GM18907 (cell line): Measurements from ENCODE around the gene MAN1C1.
"Not testable (repeated sequence)": the region's sequence is repeated elsewhere in the genome, so short reads cannot be mapped to it uniquely, and the experiment has no call there.

Experiments used
- ATAC-seq: cut with Tn5 transposase; IDR thresholded peaks from one replicate; pipeline ENCODE4 v1.9.1; 2021; ENCODE audit warnings: mild to moderate bottlenecking, moderate library complexity; ENCODE audit not compliant: unreplicated experiment

MAN1C1 gene

DNA sequence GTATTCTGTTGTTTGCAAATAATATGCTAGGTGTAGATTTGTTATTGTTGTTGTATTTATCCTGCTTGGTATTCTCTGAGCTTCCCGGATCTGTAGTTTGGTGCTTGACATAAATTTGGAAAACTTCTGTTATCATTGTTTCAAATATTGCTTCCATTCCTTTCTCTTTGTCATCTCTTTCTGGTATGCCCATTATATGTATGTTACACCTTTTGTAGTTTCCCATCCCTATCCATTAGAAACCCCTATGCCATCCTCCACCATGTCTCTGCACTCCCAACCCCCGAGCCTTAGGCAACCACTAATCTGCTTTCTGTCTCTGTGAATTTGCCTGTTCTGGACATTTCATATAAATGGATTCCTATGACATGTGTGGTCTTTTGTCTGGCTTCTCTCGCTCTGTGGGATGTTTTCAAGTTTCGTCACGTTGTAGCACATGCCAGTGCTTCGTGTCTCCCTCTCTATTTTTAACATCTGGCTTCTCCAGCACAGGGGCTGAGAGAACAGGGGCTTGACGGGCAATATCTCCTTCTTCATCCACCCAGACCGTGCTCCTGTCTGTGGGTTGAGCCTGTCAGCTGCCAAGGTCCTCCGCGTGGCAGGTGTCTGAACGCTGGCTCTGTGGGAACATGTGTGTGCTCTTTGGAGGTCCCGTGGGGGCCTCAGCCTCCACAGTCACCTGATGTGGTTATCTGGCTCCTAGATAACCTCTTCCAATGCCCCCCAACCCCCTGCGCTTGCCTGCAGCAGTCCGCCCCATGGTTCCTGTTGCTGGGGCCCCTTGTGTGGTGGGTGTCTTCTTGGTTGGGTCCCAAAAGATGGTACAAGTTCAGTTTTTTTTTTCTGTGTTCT lies 32.8 kb upstream of the MAN1C1 start:
- no peak for ATAC-seq

GRCh38 chr1:25586181-25586588 lies 30.4 kb upstream of the MAN1C1 start:
- no peak for ATAC-seq

GRCh38 chr1:25587290-25587689 lies 29.3 kb upstream of the MAN1C1 start:
- no peak for ATAC-seq

- not testable (repeated sequence) for ATAC-seq
Measured at GRCh38 chr1:25588224-25588623, 28.4 kb upstream of the MAN1C1 start.

- not testable (repeated sequence) for ATAC-seq
Measured at GRCh38 chr1:25588786-25589185, 27.8 kb upstream of the MAN1C1 start.

- no peak for ATAC-seq
Measured at GRCh38 chr1:25590096-25590824, 26.3 kb upstream of the MAN1C1 start.

GRCh38 chr1:25593861-25594260 lies 22.7 kb upstream of the MAN1C1 start:
- ATAC-seq: no peak

GRCh38 chr1:25594971-25595370 lies 21.6 kb upstream of the MAN1C1 start:
- no peak for ATAC-seq

DNA sequence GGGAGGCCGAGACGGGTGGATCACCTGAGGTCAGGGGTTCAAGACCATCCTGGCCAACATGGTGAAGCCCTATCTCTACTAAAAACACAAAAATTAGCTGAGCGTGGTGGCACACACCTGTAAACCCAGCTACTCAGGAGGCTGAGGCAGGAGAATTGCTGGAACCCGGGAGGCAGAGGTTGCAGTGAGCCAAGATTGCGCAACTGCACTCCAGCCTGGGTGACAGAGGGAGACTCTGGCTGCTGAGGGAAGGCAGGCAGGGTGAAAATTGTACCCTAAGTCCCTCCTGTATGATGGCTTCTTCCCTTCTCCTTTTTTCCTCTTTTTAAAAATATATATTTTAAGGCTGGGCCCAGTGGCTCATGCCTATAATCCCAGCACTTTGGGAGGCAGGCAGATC lies 19.9 kb upstream of the MAN1C1 start:
- ATAC-seq: not testable (repeated sequence)

GRCh38 chr1:25598879-25599278 lies 17.7 kb upstream of the MAN1C1 start:
- ATAC-seq: no peak

GRCh38 chr1:25599969-25600610 lies 16.5 kb upstream of the MAN1C1 start:
- no peak for ATAC-seq

DNA sequence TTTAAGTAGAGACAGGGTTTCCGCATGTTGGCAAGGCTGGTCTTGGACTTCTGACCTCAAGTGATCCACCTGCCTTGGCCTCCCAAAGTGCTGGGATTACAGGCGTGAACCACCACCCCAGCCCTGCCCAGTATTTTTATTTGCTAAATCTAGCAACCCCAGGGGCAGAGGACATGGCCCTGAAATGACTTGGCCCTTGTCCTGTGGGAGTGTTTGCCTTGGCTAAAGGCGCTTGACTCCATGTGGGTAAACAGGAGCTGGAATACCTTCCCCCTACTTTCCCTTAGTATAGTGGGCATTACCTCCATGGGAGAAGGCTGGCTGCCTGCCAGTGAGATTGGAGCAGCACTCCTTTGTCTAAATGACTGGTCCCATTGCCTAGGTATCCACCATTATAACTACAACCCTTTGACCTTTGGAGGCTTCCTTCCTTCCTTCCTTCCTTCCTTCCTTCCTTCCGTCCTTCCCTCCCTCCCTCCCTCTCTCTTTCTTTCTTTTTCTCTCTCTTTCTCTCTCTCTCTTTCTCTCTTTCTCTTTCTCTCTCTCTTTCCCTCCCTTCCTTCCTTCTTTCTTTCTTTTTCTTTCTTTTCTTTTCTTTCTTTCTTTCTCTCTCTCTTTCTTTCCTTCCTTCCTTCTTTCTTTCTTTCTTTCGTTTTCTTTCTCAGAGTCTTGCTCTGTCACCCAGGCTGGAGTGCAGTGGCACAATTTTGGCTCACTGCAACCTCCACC lies 15.5 kb upstream of the MAN1C1 start:
- ATAC-seq: not testable (repeated sequence)

GRCh38 chr1:25603779-25604538 lies 12.6 kb upstream of the MAN1C1 start:
- not testable (repeated sequence) for ATAC-seq

DNA sequence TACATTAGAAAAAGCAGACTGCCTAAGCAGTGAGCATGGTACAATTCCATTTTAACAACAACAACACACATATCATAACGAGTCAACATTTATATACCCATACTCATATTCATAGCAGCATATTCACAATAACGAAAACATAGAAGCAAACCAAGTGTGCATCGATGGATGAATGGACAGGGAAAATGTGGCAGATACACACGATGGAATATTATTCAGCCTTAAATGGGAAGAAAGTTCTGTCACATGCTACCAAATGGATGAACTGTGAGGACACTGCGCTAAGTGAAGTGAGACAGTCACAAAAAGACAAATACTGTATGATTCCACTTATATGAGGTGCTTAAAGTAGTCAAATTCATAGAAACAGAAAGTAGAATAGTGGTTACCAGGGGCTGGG lies 9.5 kb upstream of the MAN1C1 start:
- no peak for ATAC-seq

- ATAC-seq: peak; percentile 74
Measured at GRCh38 chr1:25608488-25609178, 8.0 kb upstream of the MAN1C1 start.

- no peak for ATAC-seq
Measured at GRCh38 chr1:25609921-25610320, 6.7 kb upstream of the MAN1C1 start.

GRCh38 chr1:25610822-25611630 lies 5.6 kb upstream of the MAN1C1 start:
- no peak for ATAC-seq

- no peak for ATAC-seq
Measured at GRCh38 chr1:25611843-25612242, 4.7 kb upstream of the MAN1C1 start.

- no peak for ATAC-seq
Measured at GRCh38 chr1:25612421-25612820, 4.2 kb upstream of the MAN1C1 start.
